ENCODE data around the gene TH.

DNA sequence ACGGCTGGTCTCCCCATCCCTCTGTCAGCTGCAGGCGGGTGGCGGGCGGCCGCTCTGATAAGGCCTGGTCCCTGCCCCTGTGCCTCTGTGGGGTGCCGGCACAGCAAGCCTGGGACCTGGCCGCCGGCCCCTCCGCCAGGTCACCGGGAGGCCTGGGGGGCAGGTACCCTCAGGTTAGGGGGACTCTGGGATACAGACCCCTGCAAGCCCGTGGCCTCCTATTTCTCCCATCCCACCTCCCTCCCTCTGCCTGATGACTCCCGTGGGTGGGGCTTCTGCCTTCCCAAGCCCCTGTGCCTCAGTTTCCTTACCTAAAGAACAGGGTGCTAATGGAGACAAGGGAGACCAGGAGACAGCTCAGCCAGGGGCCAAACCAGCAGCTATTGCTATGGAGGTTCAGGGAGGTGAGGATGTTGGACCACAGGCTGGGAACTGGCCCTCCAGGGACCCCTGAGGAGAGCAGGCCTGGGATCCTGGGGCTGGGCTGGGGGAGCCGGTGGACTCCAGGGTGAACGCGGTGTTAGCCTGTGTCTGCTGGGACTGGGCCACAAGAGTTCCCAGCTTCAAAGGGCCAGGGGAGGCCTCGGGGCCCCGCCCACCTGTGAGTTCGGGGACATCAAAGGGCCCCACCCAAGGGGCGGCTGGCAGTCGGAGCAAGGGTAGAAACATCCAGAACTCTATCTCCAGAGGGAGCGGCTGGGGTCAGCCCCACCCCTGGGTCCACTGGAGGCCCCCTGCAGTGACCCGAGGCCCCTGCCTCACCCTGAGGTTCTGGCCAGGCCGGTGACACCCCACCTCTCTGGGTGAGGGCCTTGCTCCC, 32.0 kb upstream of the TH start:
- TF ChIP-seq, protein P1, sequence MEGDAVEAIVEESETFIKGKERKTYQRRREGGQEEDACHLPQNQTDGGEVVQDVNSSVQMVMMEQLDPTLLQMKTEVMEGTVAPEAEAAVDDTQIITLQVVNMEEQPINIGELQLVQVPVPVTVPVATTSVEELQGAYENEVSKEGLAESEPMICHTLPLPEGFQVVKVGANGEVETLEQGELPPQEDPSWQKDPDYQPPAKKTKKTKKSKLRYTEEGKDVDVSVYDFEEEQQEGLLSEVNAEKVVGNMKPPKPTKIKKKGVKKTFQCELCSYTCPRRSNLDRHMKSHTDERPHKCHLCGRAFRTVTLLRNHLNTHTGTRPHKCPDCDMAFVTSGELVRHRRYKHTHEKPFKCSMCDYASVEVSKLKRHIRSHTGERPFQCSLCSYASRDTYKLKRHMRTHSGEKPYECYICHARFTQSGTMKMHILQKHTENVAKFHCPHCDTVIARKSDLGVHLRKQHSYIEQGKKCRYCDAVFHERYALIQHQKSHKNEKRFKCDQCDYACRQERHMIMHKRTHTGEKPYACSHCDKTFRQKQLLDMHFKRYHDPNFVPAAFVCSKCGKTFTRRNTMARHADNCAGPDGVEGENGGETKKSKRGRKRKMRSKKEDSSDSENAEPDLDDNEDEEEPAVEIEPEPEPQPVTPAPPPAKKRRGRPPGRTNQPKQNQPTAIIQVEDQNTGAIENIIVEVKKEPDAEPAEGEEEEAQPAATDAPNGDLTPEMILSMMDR (IDR thresholded peaks at IDR 0.05): no peak
- no peak for TF ChIP-seq POLR2A (IDR thresholded peaks at IDR 0.05)
